ENCODE data around the gene SAP30L. TPM values are rescaled to one million over a fixed set of nuclear protein-coding genes. Genes with fewer than 3 reads are reported as not detected.

SAP30L gene
- total and polyA plus RNA-seq, 10 donors, result 17.4 to 43.5 (median 34.0) TPM

DNA sequence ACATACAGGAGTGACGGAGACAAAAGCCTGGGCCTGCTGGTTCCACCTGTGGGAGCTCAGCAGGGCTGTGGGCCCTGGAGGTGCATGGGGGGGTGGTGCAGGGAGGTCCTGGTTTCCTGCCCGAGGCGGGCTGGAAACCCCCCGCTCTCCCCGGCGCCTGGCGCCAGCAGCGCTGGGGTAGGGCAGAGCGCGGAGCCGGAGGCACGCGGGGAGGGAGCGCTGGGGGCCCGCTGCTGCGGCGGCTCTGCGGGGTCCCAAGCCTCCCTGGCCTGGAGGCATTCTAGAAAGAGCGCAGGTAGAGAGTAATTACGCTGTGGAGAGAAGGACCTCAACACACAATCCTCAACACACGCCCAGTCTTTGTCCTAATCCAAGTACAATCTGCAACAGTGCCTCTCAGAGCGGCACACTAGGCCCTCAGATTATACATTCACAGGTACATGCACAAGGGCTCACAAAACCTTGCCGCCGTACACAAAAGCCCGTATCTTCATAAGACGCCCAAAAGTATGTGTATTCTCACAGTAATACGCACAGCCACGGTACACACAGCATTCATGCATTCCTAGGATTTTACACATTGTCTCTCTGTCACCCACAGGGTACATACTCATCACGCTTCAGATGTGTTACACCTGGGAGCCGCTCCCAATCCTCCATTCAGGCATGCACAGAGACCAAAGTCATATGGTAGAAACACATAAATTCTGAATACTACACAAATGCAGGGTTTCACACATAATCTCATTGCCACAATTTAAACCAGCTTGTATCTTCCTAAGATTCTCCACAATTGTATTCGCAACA lies 34.4 kb downstream of the SAP30L start:
- Histone ChIP-seq H3K27me3 (replicated peaks in 1 of 7) (peaks cover 38 to 100% (median 100%) of the 10 kb centered on the region in 7 donors), H3K27ac (no peak overlapping the region), H3K36me3 (no peaks in the 10 kb centered on the region), H3K4me3 (no peak overlapping the region), H3K9me3 (no peaks in the 10 kb centered on the region), H3K4me1 (peaks cover 28 to 77% (median 58%) of the 10 kb centered on the region in 6 donors)
- intact Hi-C loops (cut with DNase I; ENCODE audit: low total_unique reads), result no loop called here
- DNase-seq, result peak; percentile 35
- TF ChIP-seq CTCF (IDR thresholded peaks at IDR 0.05 in 8 of 11, conservative IDR thresholded peaks at IDR 0.05 in 3 of 11), result no peak
- TF ChIP-seq POLR2AphosphoS5 (IDR thresholded peaks at IDR 0.05), result no peak
- no peak for TF ChIP-seq POLR2A (IDR thresholded peaks at IDR 0.05)
- 7 to 14% (median 8%) methylated on average over 18 to 31 of the region's 31 CpGs for WGBS, 5 donors

- H3K27ac ChIP-seq, result no peak overlapping the region
- no peaks in the 10 kb centered on the region for H3K36me3 ChIP-seq
- no peak overlapping the region for H3K4me3 ChIP-seq
- WGBS, 5 donors, result 14 to 27% (median 21%) methylated on average over 2 to 3 of the region's 3 CpGs
- intact Hi-C loops (cut with DNase I; ENCODE audit: low total_unique reads), result no loop called here
- no peak for DNase-seq
- TF ChIP-seq CTCF (IDR thresholded peaks at IDR 0.05 in 8 of 11, conservative IDR thresholded peaks at IDR 0.05 in 3 of 11) (no peak), POLR2A (IDR thresholded peaks at IDR 0.05) (no peak), POLR2AphosphoS5 (IDR thresholded peaks at IDR 0.05) (no peak)
- peaks cover 32 to 100% (median 100%) of the 10 kb centered on the region in 7 donors for H3K27me3 ChIP-seq (replicated peaks in 1 of 7)
- H3K4me1 ChIP-seq, result peaks cover 24 to 70% (median 51%) of the 10 kb centered on the region in 6 donors
- H3K9me3 ChIP-seq, result no peaks in the 10 kb centered on the region
Observed at GRCh38 chr5:154480847-154481246, 35.0 kb downstream of the SAP30L start.

DNA sequence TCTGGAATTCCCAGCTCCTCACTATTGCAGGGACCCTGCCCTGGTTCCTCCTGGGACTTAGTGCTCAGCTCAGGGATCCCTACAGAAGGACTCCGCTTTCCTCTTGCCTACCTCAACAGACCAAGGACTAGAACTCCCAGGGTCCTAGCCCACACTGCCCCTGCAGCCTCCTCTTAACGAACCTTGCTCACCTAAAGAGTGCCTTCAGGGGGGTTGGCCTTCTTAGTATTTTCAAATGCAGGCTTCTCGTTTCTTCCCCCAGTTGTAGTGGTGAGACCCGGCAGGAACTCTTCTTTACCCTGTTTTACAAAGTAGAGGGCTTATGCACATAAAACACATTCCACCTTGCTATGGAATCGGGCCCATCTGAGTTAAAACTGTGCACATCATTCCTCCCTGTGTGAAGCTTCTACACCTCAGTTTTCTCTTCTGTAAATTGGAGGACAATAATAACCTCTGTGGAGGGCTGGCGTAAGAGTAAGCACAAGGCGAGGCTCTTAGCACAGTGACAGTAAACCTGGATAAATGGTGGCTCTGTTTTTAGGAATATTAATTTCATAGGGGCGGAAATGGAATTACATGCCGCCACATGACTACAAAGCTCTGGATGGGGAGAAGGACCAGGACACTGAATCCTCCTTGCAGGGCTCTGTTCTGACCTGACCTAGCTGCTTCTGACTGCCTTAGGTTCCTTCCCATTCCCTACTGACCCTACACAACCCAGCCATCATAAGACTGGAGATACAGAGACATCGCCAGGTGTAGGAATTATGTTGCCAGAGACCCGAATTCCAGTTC lies 36.0 kb downstream of the SAP30L start:
- Histone ChIP-seq H3K27me3 (replicated peaks in 1 of 7) (peaks cover 27 to 100% (median 100%) of the 10 kb centered on the region in 7 donors), H3K4me1 (peaks cover 17 to 60% (median 42%) of the 10 kb centered on the region in 6 donors), H3K4me3 (no peak overlapping the region), H3K9me3 (no peaks in the 10 kb centered on the region), H3K36me3 (no peaks in the 10 kb centered on the region), H3K27ac (no peak overlapping the region)
- intact Hi-C loops (cut with DNase I; ENCODE audit: low total_unique reads), result no loop called here
- TF ChIP-seq POLR2AphosphoS5 (IDR thresholded peaks at IDR 0.05) (no peak), CTCF (IDR thresholded peaks at IDR 0.05 in 8 of 11, conservative IDR thresholded peaks at IDR 0.05 in 3 of 11) (no peak), POLR2A (IDR thresholded peaks at IDR 0.05) (no peak)
- 18 to 28% (median 24%) methylated on average over 11 of the region's 11 CpGs for WGBS, 5 donors
- no peak for DNase-seq
